Measurements from ENCODE around the gene PRMT9.

- TF ChIP-seq, protein P1, sequence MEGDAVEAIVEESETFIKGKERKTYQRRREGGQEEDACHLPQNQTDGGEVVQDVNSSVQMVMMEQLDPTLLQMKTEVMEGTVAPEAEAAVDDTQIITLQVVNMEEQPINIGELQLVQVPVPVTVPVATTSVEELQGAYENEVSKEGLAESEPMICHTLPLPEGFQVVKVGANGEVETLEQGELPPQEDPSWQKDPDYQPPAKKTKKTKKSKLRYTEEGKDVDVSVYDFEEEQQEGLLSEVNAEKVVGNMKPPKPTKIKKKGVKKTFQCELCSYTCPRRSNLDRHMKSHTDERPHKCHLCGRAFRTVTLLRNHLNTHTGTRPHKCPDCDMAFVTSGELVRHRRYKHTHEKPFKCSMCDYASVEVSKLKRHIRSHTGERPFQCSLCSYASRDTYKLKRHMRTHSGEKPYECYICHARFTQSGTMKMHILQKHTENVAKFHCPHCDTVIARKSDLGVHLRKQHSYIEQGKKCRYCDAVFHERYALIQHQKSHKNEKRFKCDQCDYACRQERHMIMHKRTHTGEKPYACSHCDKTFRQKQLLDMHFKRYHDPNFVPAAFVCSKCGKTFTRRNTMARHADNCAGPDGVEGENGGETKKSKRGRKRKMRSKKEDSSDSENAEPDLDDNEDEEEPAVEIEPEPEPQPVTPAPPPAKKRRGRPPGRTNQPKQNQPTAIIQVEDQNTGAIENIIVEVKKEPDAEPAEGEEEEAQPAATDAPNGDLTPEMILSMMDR (IDR thresholded peaks at IDR 0.05) = no peak
- no peak for TF ChIP-seq POLR2A (IDR thresholded peaks at IDR 0.05)
These were observed 5.1 kb upstream of the PRMT9 start for GRCh38 chr4:147689067-147689466.
